Loucy (cell line): ENCODE results near the gene STK38L.

ENCODE experiments used
- H2AFZ ChIP-seq: fragments of 200-600 bp; sonication (generic); 2 replicates; pipeline ENCODE4 v1.6.0; 2016; ENCODE audit warnings: antibody characterized with exemption, mild to moderate bottlenecking, low read length, moderate library complexity
- H3F3A ChIP-seq: fragments of 200-600 bp; 2 replicates; pipeline ENCODE4 v1.6.0; 2016; ENCODE audit warnings: antibody characterized with exemption, low read depth, mild to moderate bottlenecking
- H3K27me3 ChIP-seq: fragments of 200-600 bp; sonication (generic); 2 replicates; pipeline ENCODE4 v1.6.1; 2014; ENCODE audit warnings: low read length, mild to moderate bottlenecking; ENCODE audit not compliant: insufficient read depth, poor library complexity, severe bottlenecking
- H3K36me3 ChIP-seq: fragments of 200-600 bp; sonication (generic); 2 replicates; pipeline ENCODE4 v1.6.1; 2016; ENCODE audit warnings: low read length; ENCODE audit not compliant: insufficient read depth
- H3K4me1 ChIP-seq: fragments of 200-600 bp; sonication (generic); 2 replicates; pipeline ENCODE4 v1.5.1; 2014; ENCODE audit warnings: low read length, mild to moderate bottlenecking; ENCODE audit not compliant: insufficient read depth, poor library complexity, severe bottlenecking
- H3K4me2 ChIP-seq: fragments of 200-600 bp; sonication (generic); 2 replicates; pipeline ENCODE4 v1.6.0; 2014; ENCODE audit warnings: antibody characterized with exemption, low read length, low read depth, mild to moderate bottlenecking; ENCODE audit not compliant: poor library complexity, severe bottlenecking
- H3K4me3 ChIP-seq: fragments of 200-600 bp; sonication (generic); 2 replicates; pipeline ENCODE4 v1.5.1; 2014; ENCODE audit warnings: low read length, mild to moderate bottlenecking, mixed read lengths; ENCODE audit not compliant: poor library complexity, severe bottlenecking
- H3K79me2 ChIP-seq: fragments of 200-600 bp; sonication (generic); 2 replicates; pipeline ENCODE4 v1.6.1; 2014; ENCODE audit warnings: low read length; ENCODE audit not compliant: insufficient read depth
- H3K9ac ChIP-seq: fragments of 200-600 bp; sonication (generic); 2 replicates; pipeline ENCODE4 v1.6.0; 2014; ENCODE audit warnings: mild to moderate bottlenecking, low read depth, low read length, moderate library complexity; ENCODE audit not compliant: poor library complexity, severe bottlenecking
- H3K9me2 ChIP-seq: fragments of 200-600 bp; sonication (generic); replicated peaks from 2 replicates; pipeline ENCODE4 v1.6.1; 2016; ENCODE audit warnings: low read depth, low read length, mixed read lengths
- H3K9me3 ChIP-seq: fragments of 200-600 bp; sonication (generic); 2 replicates; pipeline ENCODE4 v1.6.1; 2014; ENCODE audit warnings: mild to moderate bottlenecking, antibody characterized with exemption, low read length, low read depth; ENCODE audit not compliant: insufficient read depth
- H4K20me1 ChIP-seq: fragments of 200-600 bp; sonication (generic); 2 replicates; pipeline ENCODE4 v1.6.0; 2014; ENCODE audit warnings: antibody characterized with exemption, low read length, mild to moderate bottlenecking; ENCODE audit not compliant: insufficient read depth, poor library complexity, severe bottlenecking
- CTCF ChIP-seq: fragments of 200-600 bp; sonication (generic); conservative IDR thresholded peaks from 2 replicates; pipeline ENCODE4 v1.5.1; 2014; ENCODE audit warnings: mild to moderate bottlenecking, antibody characterized with exemption, low read length
- EZH2phosphoT487 ChIP-seq: fragments of 200-600 bp; IDR thresholded peaks from 2 replicates; pipeline ENCODE4 v1.6.1; 2018; ENCODE audit warnings: antibody characterized with exemption, mild to moderate bottlenecking, moderate library complexity, borderline replicate concordance

Gene STK38L

GRCh38 chr12:27244689-27245488 is 803 bp downstream of the STK38L start:
- peaks cover 2% of the 10 kb centered on the region; the same call in 1 of the 2 replicates for H3F3A ChIP-seq
- H3K9ac ChIP-seq, result peak overlapping the region; percentile 67
- H3K9me2 ChIP-seq, result no peaks in the 10 kb centered on the region
- no peaks in the 10 kb centered on the region for H3K27me3 ChIP-seq
- H3K9me3 ChIP-seq, result no peaks in the 10 kb centered on the region
- peak overlapping the region; percentile 81 for H3K4me3 ChIP-seq
- H4K20me1 ChIP-seq, result no peaks in the 10 kb centered on the region
- peak overlapping the region; percentile 75 for H3K4me2 ChIP-seq
- no peaks in the 10 kb centered on the region for H3K36me3 ChIP-seq
- TF ChIP-seq CTCF, result no peak
- TF ChIP-seq EZH2phosphoT487, result no peak
- peaks cover 13% of the 10 kb centered on the region for H3K4me1 ChIP-seq
- H2AFZ ChIP-seq, result peak overlapping the region; percentile 94
- H3K79me2 ChIP-seq, result no peaks in the 10 kb centered on the region

- Histone ChIP-seq H3K79me2 (no peaks in the 10 kb centered on the region), H3K36me3 (no peaks in the 10 kb centered on the region), H3K4me3 (peak overlapping the region; percentile 81), H4K20me1 (no peaks in the 10 kb centered on the region), H3F3A (no peaks in the 10 kb centered on the region), H3K4me1 (peaks cover 13% of the 10 kb centered on the region), H3K9me3 (no peaks in the 10 kb centered on the region), H3K9ac (no peak overlapping the region), H3K4me2 (peak overlapping the region; percentile 75), H3K27me3 (no peaks in the 10 kb centered on the region), H3K9me2 (no peaks in the 10 kb centered on the region), H2AFZ (no peak overlapping the region)
- TF ChIP-seq CTCF, result no peak
- no peak for TF ChIP-seq EZH2phosphoT487
Measured at GRCh38 chr12:27246141-27246540, 2.1 kb downstream of the STK38L start.

- no peak overlapping the region for H3K9ac ChIP-seq
- peak overlapping the region; percentile 75 for H3K4me2 ChIP-seq
- TF ChIP-seq EZH2phosphoT487 (no peak), CTCF (no peak)
- no peaks in the 10 kb centered on the region for H3K79me2 ChIP-seq
- H3K27me3 ChIP-seq, result no peaks in the 10 kb centered on the region
- H3K4me3 ChIP-seq, result no peak overlapping the region
- no peaks in the 10 kb centered on the region for H3K36me3 ChIP-seq
- H3F3A ChIP-seq, result no peaks in the 10 kb centered on the region
- H3K9me3 ChIP-seq, result no peaks in the 10 kb centered on the region
- peaks cover 13% of the 10 kb centered on the region for H3K4me1 ChIP-seq
- no peak overlapping the region for H2AFZ ChIP-seq
- H4K20me1 ChIP-seq, result no peaks in the 10 kb centered on the region
- H3K9me2 ChIP-seq, result no peaks in the 10 kb centered on the region
Measured at GRCh38 chr12:27246774-27247173, 2.7 kb downstream of the STK38L start.
